Measurements from ENCODE around the gene SND1.

DNA sequence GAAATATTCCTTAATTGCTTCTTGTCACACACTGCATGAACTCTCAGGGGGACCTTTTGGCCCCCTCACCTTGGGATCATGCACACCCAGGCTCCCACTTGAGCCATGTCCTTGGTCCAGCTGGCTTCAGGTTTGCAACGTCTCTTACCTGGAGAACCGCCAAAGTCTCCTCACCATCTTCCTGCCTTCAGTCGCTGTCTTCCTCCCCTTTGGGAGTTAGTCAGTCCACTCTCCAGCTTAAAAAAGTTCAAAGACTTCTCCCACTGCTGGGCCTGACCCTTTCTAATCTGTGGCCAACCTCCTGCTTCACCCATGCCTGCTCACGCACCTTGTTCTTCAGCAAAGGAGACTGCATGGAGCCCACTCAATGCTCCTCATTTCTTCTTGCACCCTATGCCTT is 461.8 kb downstream of the SND1 start:
- TF ChIP-seq ARNTL (CRISPR knock-in tag; IDR thresholded peaks at IDR 0.05; ENCODE audit: borderline replicate concordance, low read depth) (no peak), TOX (CRISPR knock-in tag; IDR thresholded peaks at IDR 0.05; ENCODE audit: borderline replicate concordance) (no peak), ESRRG (CRISPR knock-in tag; IDR thresholded peaks at IDR 0.05) (no peak), OSR1 (CRISPR knock-in tag; IDR thresholded peaks at IDR 0.05) (no peak), ZNF8 (CRISPR knock-in tag; IDR thresholded peaks at IDR 0.05) (no peak), ZNF70 (CRISPR knock-in tag; IDR thresholded peaks at IDR 0.05) (no peak), ZNF565 (CRISPR knock-in tag; conservative IDR thresholded peaks at IDR 0.05; ENCODE audit: low read depth) (no peak), GLIS3 (CRISPR knock-in tag; IDR thresholded peaks at IDR 0.05) (no peak), PPARA (CRISPR knock-in tag; IDR thresholded peaks at IDR 0.05; ENCODE audit: borderline replicate concordance) (no peak), RARB (CRISPR knock-in tag; IDR thresholded peaks at IDR 0.05) (no peak), BACH2 (CRISPR knock-in tag; IDR thresholded peaks at IDR 0.05; ENCODE audit: borderline replicate concordance) (no peak)
- TF ChIP-seq, protein P1, sequence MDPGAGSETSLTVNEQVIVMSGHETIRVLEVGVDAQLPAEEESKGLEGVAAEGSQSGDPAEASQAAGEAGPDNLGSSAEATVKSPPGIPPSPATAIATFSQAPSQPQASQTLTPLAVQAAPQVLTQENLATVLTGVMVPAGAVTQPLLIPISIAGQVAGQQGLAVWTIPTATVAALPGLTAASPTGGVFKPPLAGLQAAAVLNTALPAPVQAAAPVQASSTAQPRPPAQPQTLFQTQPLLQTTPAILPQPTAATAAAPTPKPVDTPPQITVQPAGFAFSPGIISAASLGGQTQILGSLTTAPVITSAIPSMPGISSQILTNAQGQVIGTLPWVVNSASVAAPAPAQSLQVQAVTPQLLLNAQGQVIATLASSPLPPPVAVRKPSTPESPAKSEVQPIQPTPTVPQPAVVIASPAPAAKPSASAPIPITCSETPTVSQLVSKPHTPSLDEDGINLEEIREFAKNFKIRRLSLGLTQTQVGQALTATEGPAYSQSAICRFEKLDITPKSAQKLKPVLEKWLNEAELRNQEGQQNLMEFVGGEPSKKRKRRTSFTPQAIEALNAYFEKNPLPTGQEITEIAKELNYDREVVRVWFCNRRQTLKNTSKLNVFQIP (CRISPR knock-in tag; IDR thresholded peaks at IDR 0.05; ENCODE audit: borderline replicate concordance, low read depth) = no peak
- TF ChIP-seq, protein P2, sequence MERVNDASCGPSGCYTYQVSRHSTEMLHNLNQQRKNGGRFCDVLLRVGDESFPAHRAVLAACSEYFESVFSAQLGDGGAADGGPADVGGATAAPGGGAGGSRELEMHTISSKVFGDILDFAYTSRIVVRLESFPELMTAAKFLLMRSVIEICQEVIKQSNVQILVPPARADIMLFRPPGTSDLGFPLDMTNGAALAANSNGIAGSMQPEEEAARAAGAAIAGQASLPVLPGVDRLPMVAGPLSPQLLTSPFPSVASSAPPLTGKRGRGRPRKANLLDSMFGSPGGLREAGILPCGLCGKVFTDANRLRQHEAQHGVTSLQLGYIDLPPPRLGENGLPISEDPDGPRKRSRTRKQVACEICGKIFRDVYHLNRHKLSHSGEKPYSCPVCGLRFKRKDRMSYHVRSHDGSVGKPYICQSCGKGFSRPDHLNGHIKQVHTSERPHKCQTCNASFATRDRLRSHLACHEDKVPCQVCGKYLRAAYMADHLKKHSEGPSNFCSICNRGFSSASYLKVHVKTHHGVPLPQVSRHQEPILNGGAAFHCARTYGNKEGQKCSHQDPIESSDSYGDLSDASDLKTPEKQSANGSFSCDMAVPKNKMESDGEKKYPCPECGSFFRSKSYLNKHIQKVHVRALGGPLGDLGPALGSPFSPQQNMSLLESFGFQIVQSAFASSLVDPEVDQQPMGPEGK (CRISPR knock-in tag; IDR thresholded peaks at IDR 0.05; ENCODE audit: borderline replicate concordance) = no peak
- TF ChIP-seq, protein P3, sequence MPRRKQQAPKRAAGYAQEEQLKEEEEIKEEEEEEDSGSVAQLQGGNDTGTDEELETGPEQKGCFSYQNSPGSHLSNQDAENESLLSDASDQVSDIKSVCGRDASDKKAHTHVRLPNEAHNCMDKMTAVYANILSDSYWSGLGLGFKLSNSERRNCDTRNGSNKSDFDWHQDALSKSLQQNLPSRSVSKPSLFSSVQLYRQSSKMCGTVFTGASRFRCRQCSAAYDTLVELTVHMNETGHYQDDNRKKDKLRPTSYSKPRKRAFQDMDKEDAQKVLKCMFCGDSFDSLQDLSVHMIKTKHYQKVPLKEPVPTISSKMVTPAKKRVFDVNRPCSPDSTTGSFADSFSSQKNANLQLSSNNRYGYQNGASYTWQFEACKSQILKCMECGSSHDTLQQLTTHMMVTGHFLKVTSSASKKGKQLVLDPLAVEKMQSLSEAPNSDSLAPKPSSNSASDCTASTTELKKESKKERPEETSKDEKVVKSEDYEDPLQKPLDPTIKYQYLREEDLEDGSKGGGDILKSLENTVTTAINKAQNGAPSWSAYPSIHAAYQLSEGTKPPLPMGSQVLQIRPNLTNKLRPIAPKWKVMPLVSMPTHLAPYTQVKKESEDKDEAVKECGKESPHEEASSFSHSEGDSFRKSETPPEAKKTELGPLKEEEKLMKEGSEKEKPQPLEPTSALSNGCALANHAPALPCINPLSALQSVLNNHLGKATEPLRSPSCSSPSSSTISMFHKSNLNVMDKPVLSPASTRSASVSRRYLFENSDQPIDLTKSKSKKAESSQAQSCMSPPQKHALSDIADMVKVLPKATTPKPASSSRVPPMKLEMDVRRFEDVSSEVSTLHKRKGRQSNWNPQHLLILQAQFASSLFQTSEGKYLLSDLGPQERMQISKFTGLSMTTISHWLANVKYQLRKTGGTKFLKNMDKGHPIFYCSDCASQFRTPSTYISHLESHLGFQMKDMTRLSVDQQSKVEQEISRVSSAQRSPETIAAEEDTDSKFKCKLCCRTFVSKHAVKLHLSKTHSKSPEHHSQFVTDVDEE (CRISPR knock-in tag; IDR thresholded peaks at IDR 0.05) = no peak
